ENCODE data around the gene CCDC71.

CCDC71 gene

GRCh38 chr3:49165771-49166751, at the start of gene CCDC71:
TSS of gene CCDC71 (minus strand) at chr3:49166331. CDS start at chr3:49164208, 2,123 bp downstream.
- DNase-seq = peak; percentile 82

GRCh38 chr3:49213998-49214397, 47.9 kb upstream of the CCDC71 start:
- no peak for DNase-seq

GRCh38 chr3:49213541-49213943, 47.4 kb upstream of the CCDC71 start:
- no peak for DNase-seq

- DNase-seq = no peak
These were observed 33.8 kb upstream of the CCDC71 start for GRCh38 chr3:49199900-49200281.

- DNase-seq = no peak
These were observed 33.2 kb upstream of the CCDC71 start for GRCh38 chr3:49199239-49199899.

- no peak for DNase-seq
These were observed 32.6 kb upstream of the CCDC71 start for GRCh38 chr3:49198611-49199230.

- no peak for DNase-seq
These were observed 32.0 kb upstream of the CCDC71 start for GRCh38 chr3:49198161-49198560.

- no peak for DNase-seq
These were observed 25.6 kb upstream of the CCDC71 start for GRCh38 chr3:49191741-49192140.

- DNase-seq = no peak
These were observed 17.7 kb upstream of the CCDC71 start for GRCh38 chr3:49183873-49184272.

- DNase-seq = no peak
These were observed 16.6 kb upstream of the CCDC71 start for GRCh38 chr3:49182682-49183081.

- DNase-seq = no peak
These were observed 15.2 kb upstream of the CCDC71 start for GRCh38 chr3:49181351-49181750.

GRCh38 chr3:49180116-49180515, 14.0 kb upstream of the CCDC71 start:
- DNase-seq = no peak

GRCh38 chr3:49177073-49177472, 10.9 kb upstream of the CCDC71 start:
- DNase-seq = no peak

- no peak for DNase-seq
These were observed 9.4 kb upstream of the CCDC71 start for GRCh38 chr3:49175530-49175929.

- DNase-seq = no peak
These were observed 8.4 kb upstream of the CCDC71 start for GRCh38 chr3:49174397-49174985.

GRCh38 chr3:49173792-49174170, 7.7 kb upstream of the CCDC71 start:
- no peak for DNase-seq

- DNase-seq = no peak
These were observed 7.1 kb upstream of the CCDC71 start for GRCh38 chr3:49173116-49173791.

GRCh38 chr3:49172551-49173041, 6.5 kb upstream of the CCDC71 start:
- DNase-seq = no peak

- DNase-seq = no peak
These were observed 5.8 kb upstream of the CCDC71 start for GRCh38 chr3:49171775-49172500.

- DNase-seq = peak; percentile 83
These were observed 5.1 kb upstream of the CCDC71 start, which contains the start of gene KLHDC8B for GRCh38 chr3:49171119-49171774. TSS of gene KLHDC8B (plus strand) at chr3:49171598. CDS start at chr3:49172770, 1,172 bp downstream.

GRCh38 chr3:49170744-49171118, 4.6 kb upstream of the CCDC71 start:
- DNase-seq = no peak
